Measurements from ENCODE around the gene MPP4. TPM values are rescaled to one million over a fixed set of nuclear protein-coding genes. Genes with fewer than 3 reads are reported as not detected.
A peak's percentile ranks its signal among the peaks of the same experiment; 100 is the strongest.

The MPP4 gene
- total and polyA plus RNA-seq, 2 of the 13 experiments (the other 11 are each of a cell fraction or from before 2014, with no cell fraction given) = not detected

DNA sequence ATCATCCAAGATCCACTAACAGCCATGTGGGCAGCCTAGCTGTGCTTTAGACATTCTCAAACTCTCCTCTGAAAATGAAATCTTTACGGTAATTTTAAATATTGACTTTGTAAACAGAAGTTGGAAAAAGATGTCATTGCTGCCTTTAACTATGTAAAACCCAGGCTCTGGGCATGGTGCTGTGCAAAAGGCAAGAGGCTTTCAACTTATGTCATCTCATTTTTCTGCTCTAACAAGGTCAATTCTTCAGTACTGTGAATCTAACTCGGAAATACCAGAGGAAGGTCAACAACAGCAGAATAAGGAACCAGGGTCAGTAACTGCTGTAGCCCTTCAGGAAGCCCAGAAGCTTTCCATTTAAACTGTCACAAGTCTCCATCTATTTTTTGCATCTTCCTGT, 37.0 kb upstream of the MPP4 start (continued):
- no peak for TF ChIP-seq UBTF (CRISPR knock-in tag; IDR thresholded peaks at IDR 0.05)
- no peak for TF ChIP-seq ZNF136 (CRISPR knock-in tag; IDR thresholded peaks at IDR 0.05; ENCODE audit: low read depth)
- peak; percentile 54; the same call in 1 of the 2 replicates for TF ChIP-seq HDAC2 (CRISPR knock-in tag; IDR thresholded peaks at IDR 0.05)
- TF ChIP-seq NFKB2 (CRISPR knock-in tag; IDR thresholded peaks at IDR 0.05; ENCODE audit: borderline replicate concordance) = no peak
- TF ChIP-seq ZNF577 (CRISPR knock-in tag; IDR thresholded peaks at IDR 0.05; ENCODE audit: borderline replicate concordance, low read depth) = no peak
- TF ChIP-seq NCOA2 (CRISPR knock-in tag; IDR thresholded peaks at IDR 0.05) = peak; percentile 31; the same call in 1 of the 2 replicates
- TF ChIP-seq ZNF703 (CRISPR knock-in tag; IDR thresholded peaks at IDR 0.05; ENCODE audit: borderline replicate concordance) = no peak
- TF ChIP-seq ZFX (CRISPR knock-in tag; IDR thresholded peaks at IDR 0.05; ENCODE audit: low read depth) = no peak
- TF ChIP-seq SNRNP70 (IDR thresholded peaks at IDR 0.05; ENCODE audit: low read depth, low read length) = no peak
- no peak for TF ChIP-seq TSC22D2 (CRISPR knock-in tag; IDR thresholded peaks at IDR 0.05; ENCODE audit: borderline replicate concordance)
- TF ChIP-seq FOXC1 (CRISPR knock-in tag; IDR thresholded peaks at IDR 0.05; ENCODE audit: borderline replicate concordance) = no peak
- TF ChIP-seq ATM (IDR thresholded peaks at IDR 0.05; ENCODE audit: borderline replicate concordance) = no peak
- no peak for TF ChIP-seq ZNF839 (CRISPR knock-in tag; IDR thresholded peaks at IDR 0.05; ENCODE audit: borderline replicate concordance)
- TF ChIP-seq ZNF746 (CRISPR knock-in tag; IDR thresholded peaks at IDR 0.05) = no peak
- no peak for TF ChIP-seq ZNF407 (CRISPR knock-in tag; IDR thresholded peaks at IDR 0.05; ENCODE audit: not compliant biosample characterization)
- no peak for TF ChIP-seq YEATS4 (CRISPR knock-in tag; IDR thresholded peaks at IDR 0.05; ENCODE audit: borderline replicate concordance)
- TF ChIP-seq SMAD3 (CRISPR knock-in tag; IDR thresholded peaks at IDR 0.05) = no peak
